Activated T-cell treated with anti-CD3 and anti-CD28 coated beads for 48 hours (primary cell): ENCODE data around the gene ADAMTS1.
"Not testable (repeated sequence)": the region's sequence is repeated elsewhere in the genome, so short reads cannot be mapped to it uniquely, and the experiment has no call there.

ENCODE experiments used
- DNase-seq: peaks from one replicate; pipeline ENCODE4 v3.0.0-alpha.2; 2020; ENCODE audit warnings: low read depth

ADAMTS1 gene

GRCh38 chr21:26845066-26845758 is at the start of gene ADAMTS1:
TSS of gene ADAMTS1 (minus strand) at chr21:26845409. CDS start at chr21:26844954, 455 bp downstream.
- no peak for DNase-seq

DNA sequence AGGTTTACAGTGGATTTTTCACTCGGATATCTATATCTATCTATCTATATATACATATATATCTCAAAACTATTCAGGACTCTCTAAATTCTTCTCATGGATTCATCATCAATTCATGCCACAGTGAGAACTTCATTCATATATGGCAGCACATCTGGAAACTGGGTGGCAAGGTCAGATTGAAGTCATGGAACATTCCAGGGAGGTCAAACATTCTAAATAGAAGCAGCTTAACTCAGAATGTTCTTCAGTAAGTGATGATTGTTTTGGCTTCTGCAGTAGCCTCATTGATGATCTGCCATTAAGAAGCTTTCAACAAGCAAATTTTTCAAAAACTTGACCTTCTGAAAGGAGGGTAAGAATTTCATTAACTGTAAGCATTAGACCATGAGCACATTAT is 46.9 kb upstream of the ADAMTS1 start:
- DNase-seq, result no peak

GRCh38 chr21:26888931-26889330 is 43.7 kb upstream of the ADAMTS1 start:
- DNase-seq, result no peak

- DNase-seq, result no peak
Measured at GRCh38 chr21:26888256-26888655, 43.0 kb upstream of the ADAMTS1 start.

DNA sequence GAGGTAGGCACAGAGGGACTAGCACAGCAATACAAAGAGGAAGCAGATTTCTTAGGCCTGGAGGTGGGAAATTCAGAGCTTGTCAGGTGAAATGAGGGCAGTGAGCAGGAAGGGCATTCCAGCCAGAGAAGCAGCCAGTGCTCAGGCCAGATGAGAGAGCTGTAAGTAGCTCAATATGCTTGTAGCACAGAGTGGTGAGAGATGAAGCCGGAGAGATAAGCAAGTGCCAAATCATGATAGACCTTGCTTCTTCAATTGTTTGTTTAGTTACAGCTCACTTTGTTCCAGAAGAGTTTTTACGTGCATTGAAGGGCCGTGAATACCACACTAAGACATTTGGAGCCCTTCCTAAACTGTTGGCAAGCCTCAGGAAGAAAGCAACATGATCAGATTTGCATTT is 42.0 kb upstream of the ADAMTS1 start:
- DNase-seq, result no peak

DNA sequence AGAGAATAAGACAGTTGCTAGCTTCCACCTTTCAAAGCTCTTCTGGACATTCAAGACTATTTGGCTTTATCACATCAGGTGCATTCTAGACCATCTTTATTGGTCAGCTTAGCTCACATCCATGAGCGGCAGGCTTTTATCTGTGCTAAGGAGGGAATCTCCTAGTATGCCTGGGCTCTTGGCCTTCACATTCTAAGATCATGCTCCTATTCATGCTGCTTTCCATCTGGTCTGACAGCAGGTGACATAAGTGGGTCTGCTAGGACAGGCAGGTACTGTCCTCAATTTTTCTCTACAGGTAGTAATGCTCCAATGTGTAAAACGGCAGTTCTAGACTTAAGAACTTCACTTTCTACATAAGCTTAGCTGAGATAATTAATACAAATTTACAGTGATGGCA is 39.2 kb upstream of the ADAMTS1 start:
- no peak for DNase-seq

- DNase-seq, result no peak
Measured at GRCh38 chr21:26883768-26884167, 38.6 kb upstream of the ADAMTS1 start.

GRCh38 chr21:26881504-26882228 is 36.5 kb upstream of the ADAMTS1 start:
- no peak for DNase-seq

DNA sequence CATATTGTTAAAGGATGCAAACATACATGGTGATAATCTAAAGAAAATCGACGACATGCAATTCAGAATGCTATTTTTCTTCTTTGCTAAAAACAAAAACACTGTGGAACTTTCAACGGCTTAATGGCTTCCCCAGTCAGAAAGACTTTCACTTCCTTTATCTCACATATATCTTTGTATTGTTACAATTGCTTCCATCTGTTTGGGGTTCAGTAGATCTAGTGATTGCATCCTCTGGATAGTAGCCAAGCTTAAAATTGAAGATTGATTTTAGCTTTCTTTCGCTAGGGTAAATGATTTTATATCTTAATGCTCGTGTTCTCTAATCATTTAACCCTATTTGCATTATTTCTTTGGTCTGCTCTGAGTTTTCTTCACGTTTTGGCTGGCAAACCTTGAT is 31.8 kb upstream of the ADAMTS1 start:
- no peak for DNase-seq

DNA sequence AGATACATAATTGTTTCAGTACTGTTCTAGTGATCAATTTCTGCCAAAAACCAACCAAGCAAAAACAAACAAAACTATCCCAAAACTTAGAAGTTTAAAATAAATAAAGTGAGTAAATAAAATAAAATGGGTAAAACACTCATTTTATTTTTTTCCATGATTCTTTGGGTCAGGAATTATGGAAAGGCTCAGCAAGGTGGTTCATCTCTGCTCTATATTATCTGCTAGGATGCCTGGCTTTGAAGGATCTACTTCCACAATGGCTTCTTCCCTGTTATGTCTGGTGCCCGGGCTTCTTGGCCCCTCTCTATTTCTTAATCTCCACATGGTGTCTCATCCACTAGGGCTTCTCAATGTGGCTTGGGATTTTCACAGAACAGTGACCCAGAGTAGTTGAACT is 29.1 kb upstream of the ADAMTS1 start:
- DNase-seq, result no peak

GRCh38 chr21:26865857-26866256 is 20.6 kb upstream of the ADAMTS1 start:
- no peak for DNase-seq

- not testable (repeated sequence) for DNase-seq
Measured at GRCh38 chr21:26856871-26857350, 11.7 kb upstream of the ADAMTS1 start.

DNA sequence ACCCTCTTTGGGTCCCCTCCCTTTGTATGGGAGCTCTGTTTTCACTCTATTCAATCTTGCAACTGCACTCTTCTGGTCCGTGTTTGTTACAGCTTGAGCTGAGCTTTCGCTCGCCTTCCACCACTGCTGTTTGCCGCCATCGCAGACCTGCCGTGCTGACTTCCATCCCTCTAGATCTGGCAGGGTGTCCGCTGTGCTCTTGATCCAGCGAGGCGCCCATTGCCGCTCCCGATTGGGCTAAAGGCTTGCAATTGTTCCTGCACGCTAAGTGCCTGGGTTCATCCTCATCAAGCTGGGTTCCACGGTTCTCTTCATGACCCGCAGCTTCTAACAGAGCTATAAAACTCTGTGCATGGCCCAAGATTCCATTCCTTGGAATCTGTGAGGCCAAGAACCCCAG is 9.5 kb upstream of the ADAMTS1 start:
- DNase-seq, result not testable (repeated sequence)

- DNase-seq, result no peak
Measured at GRCh38 chr21:26852423-26852822, 7.2 kb upstream of the ADAMTS1 start.

DNA sequence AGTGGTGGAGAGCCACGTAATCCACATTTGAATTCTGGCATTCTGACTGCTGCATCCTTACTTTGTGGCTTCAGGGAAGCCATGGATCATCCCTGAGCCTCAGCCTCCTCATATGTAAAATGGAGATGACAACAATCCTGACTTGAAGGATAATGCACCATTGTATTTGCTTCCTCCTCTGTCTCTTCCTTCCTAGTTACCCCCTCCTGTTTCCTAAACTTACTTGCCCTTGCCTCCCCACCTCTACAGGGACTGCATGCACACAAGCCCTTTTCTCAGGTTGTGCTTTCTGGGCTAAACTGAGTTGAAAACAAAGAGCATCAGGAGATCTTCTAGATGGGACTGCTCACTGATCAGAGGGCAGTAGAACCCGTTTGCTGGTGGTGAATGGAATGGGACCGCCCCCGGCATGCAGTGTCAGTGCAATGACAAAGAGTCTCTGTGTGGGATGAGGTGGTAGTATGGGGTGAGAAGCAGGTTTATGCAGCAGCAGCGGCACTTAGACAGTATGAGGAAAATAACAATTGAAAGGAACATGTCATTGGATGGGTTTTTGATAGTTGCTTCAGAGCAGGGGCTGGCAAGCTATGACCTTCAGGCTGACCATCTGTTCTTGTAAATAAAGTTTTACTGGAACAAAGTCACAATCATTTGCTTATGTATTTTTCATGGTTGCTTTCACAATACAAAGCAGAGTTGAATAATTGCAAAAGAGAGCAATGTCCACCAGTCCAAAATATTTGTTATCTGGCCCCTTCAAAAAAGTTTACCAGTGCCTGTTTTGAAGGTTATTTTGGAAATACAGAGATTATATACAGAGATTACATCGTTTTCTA is 6.1 kb upstream of the ADAMTS1 start:
- DNase-seq, result no peak

DNA sequence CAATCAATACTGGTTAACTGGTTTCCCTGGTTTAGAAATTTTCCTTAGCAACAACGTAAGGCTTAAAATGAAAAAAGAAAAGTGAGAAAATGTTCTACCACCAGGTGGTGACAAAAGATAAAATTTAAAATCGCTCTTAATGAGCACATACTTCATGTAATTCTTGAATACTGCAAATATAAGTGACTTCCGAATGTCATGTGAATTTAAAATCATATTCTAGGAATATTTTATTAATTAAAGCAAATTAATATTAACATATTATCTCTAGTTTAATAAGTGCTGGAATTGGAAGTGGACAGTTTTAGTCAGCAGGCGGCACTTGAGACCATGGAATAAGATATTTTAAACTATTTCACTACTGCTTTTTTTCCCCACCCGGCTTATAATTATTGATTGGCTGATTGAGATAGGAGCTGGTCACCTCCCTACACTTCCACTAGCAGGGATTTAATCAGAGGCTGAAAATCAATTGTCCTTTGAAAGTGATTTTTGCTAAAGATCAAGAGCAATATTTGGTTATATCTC is 5.0 kb upstream of the ADAMTS1 start:
- DNase-seq, result no peak

DNA sequence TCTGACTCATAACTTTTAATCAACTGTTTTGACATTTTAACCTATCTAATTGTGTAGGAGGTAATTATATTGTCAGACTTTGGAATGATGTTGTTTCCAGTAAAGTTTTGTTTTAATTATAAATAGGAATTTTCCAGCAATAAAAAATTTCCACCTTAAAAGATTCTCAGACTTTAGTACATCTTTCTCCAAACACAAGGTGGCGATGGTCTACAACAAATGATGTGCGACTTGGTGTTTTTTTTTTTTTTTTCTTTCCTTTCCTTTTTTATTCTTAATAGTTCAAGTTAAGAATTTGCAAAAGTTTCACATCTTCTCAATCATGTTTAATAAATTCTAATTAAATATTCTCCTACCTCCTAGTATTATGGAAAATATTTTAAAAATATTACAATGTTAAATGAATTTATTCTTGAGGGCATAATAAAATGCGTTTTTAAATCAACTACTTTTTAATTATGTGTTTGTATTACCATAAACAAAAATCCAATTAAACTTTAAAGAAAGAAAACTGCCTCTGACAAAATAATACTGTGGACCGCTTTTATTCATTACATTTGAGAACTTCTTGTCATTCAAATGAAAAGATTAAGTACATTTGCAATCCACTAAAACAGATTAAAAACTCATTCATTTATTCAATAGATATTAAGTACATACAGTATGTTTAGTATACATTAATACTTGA is 4.4 kb upstream of the ADAMTS1 start:
- no peak for DNase-seq

- DNase-seq, result no peak
Measured at GRCh38 chr21:26847921-26848320, 2.7 kb upstream of the ADAMTS1 start.

- DNase-seq, result no peak
Measured at GRCh38 chr21:26847002-26847401, 1.8 kb upstream of the ADAMTS1 start.

- DNase-seq, result no peak
Measured at GRCh38 chr21:26846036-26846931, 1.1 kb upstream of the ADAMTS1 start.

GRCh38 chr21:26845759-26846035 is 488 bp upstream of the ADAMTS1 start:
- DNase-seq, result no peak
